ENCODE data around the gene DNAH1.
A peak's percentile ranks its signal among the peaks of the same experiment; 100 is the strongest.
"Not testable (repeated sequence)": the region's sequence is repeated elsewhere in the genome, so short reads cannot be mapped to it uniquely, and the experiment has no call there.

The DNAH1 gene

GRCh38 chr3:52315977-52316764 is at the start of gene DNAH1:
DNAH1 (plus strand) TSS chr3:52316319; CDS start chr3:52322443, 6,124 bp downstream.
- DNase-seq (ENCODE audit: extremely low read depth in 1 of 2, low read depth in 1 of 2) = no peak

- no peak for DNase-seq (ENCODE audit: extremely low read depth in 1 of 2, low read depth in 1 of 2)
Observed at GRCh38 chr3:52268036-52268435, 48.1 kb upstream of the DNAH1 start.

GRCh38 chr3:52269776-52270175 is 46.3 kb upstream of the DNAH1 start:
- no peak for DNase-seq (ENCODE audit: extremely low read depth in 1 of 2, low read depth in 1 of 2)

GRCh38 chr3:52270252-52270754 is 45.8 kb upstream of the DNAH1 start:
- no peak for DNase-seq (ENCODE audit: extremely low read depth in 1 of 2, low read depth in 1 of 2)

- DNase-seq (ENCODE audit: extremely low read depth in 1 of 2, low read depth in 1 of 2) = not testable (repeated sequence)
Observed at GRCh38 chr3:52272172-52272571, 43.9 kb upstream of the DNAH1 start.

GRCh38 chr3:52272831-52273230 is 43.3 kb upstream of the DNAH1 start:
- no peak for DNase-seq (ENCODE audit: extremely low read depth in 1 of 2, low read depth in 1 of 2)

- DNase-seq (ENCODE audit: extremely low read depth in 1 of 2, low read depth in 1 of 2) = not testable (repeated sequence)
Observed at GRCh38 chr3:52274781-52275180, 41.3 kb upstream of the DNAH1 start.

GRCh38 chr3:52277071-52277964 is 38.8 kb upstream of the DNAH1 start:
- peak; percentile 54 to 57 for DNase-seq (ENCODE audit: extremely low read depth in 1 of 2, low read depth in 1 of 2)

GRCh38 chr3:52277972-52278509 is 38.1 kb upstream of the DNAH1 start:
- peak in 1 of 2 donors; percentile 49 for DNase-seq (ENCODE audit: extremely low read depth in 1 of 2, low read depth in 1 of 2)

GRCh38 chr3:52278510-52279069 is 37.5 kb upstream of the DNAH1 start, which contains the start of gene WDR82:
WDR82 (minus strand) TSS chr3:52278649; CDS start chr3:52278361, 288 bp downstream.
- peak; percentile 94 to 100 for DNase-seq (ENCODE audit: extremely low read depth in 1 of 2, low read depth in 1 of 2)

- no peak for DNase-seq (ENCODE audit: extremely low read depth in 1 of 2, low read depth in 1 of 2)
Observed at GRCh38 chr3:52279596-52279995, 36.5 kb upstream of the DNAH1 start.

GRCh38 chr3:52280050-52280461 is 36.1 kb upstream of the DNAH1 start:
- no peak for DNase-seq (ENCODE audit: extremely low read depth in 1 of 2, low read depth in 1 of 2)

- no peak for DNase-seq (ENCODE audit: extremely low read depth in 1 of 2, low read depth in 1 of 2)
Observed at GRCh38 chr3:52281981-52282801, 33.9 kb upstream of the DNAH1 start.

- DNase-seq (ENCODE audit: extremely low read depth in 1 of 2, low read depth in 1 of 2) = no peak
Observed at GRCh38 chr3:52283306-52283705, 32.8 kb upstream of the DNAH1 start.

- not testable (repeated sequence) for DNase-seq (ENCODE audit: extremely low read depth in 1 of 2, low read depth in 1 of 2)
Observed at GRCh38 chr3:52284051-52284450, 32.1 kb upstream of the DNAH1 start.

GRCh38 chr3:52286777-52287110 is 29.4 kb upstream of the DNAH1 start:
- no peak for DNase-seq (ENCODE audit: extremely low read depth in 1 of 2, low read depth in 1 of 2)

GRCh38 chr3:52288674-52289073 is 27.4 kb upstream of the DNAH1 start:
- DNase-seq (ENCODE audit: extremely low read depth in 1 of 2, low read depth in 1 of 2) = no peak

GRCh38 chr3:52289338-52289746 is 26.8 kb upstream of the DNAH1 start:
- DNase-seq (ENCODE audit: extremely low read depth in 1 of 2, low read depth in 1 of 2) = no peak

GRCh38 chr3:52289747-52290595 is 26.1 kb upstream of the DNAH1 start:
- DNase-seq (ENCODE audit: extremely low read depth in 1 of 2, low read depth in 1 of 2) = no peak
